GM19239 (cell line): ENCODE measurements around the gene TWIST2.

Source experiments
- DNase-seq: peaks from one replicate; pipeline ENCODE4 v3.0.0; 2011; ENCODE audit warnings: low spot score; ENCODE audit not compliant: insufficient read length
- FAIRE-seq: peaks from 2 replicates; lab custom pipeline; 2011; peaks lifted over from hg19 to GRCh38; lab: Jason Lieb, UNC

The TWIST2 gene

GRCh38 chr2:238912916-238913875 is 65.3 kb downstream of the TWIST2 start:
- DNase-seq (no peak), FAIRE-seq (no peak)

GRCh38 chr2:238913931-238914647 is 66.2 kb downstream of the TWIST2 start:
- DNase-seq (no peak), FAIRE-seq (no peak)

GRCh38 chr2:238914648-238915015 is 66.7 kb downstream of the TWIST2 start:
- DNase-seq, result no peak
- FAIRE-seq, result no peak

- FAIRE-seq, result no peak
Measured at GRCh38 chr2:238915196-238915595, 67.3 kb downstream of the TWIST2 start.

GRCh38 chr2:238915596-238915995 is 67.7 kb downstream of the TWIST2 start:
- no peak for FAIRE-seq
- no peak for DNase-seq

More at GRCh38 chr2:238915196-238915595, 67.3 kb downstream of the TWIST2 start:
- DNase-seq, result no peak

GRCh38 chr2:238916176-238916874 is 68.4 kb downstream of the TWIST2 start:
- no peak for FAIRE-seq

GRCh38 chr2:238916875-238917590 is 69.1 kb downstream of the TWIST2 start:
- no peak for FAIRE-seq
- no peak for DNase-seq

More at GRCh38 chr2:238916176-238916874, 68.4 kb downstream of the TWIST2 start:
- no peak for DNase-seq

- DNase-seq (no peak), FAIRE-seq (no peak)
Measured at GRCh38 chr2:238919307-238919706, 71.4 kb downstream of the TWIST2 start.

GRCh38 chr2:238920053-238920452 is 72.2 kb downstream of the TWIST2 start:
- DNase-seq (no peak), FAIRE-seq (no peak)

GRCh38 chr2:238920601-238921001 is 72.7 kb downstream of the TWIST2 start:
- FAIRE-seq, result no peak

GRCh38 chr2:238921259-238921658 is 73.4 kb downstream of the TWIST2 start:
- no peak for FAIRE-seq
- DNase-seq, result no peak

More at GRCh38 chr2:238920601-238921001, 72.7 kb downstream of the TWIST2 start:
- no peak for DNase-seq

- FAIRE-seq, result no peak
- no peak for DNase-seq
Measured at GRCh38 chr2:238921681-238922319, 73.9 kb downstream of the TWIST2 start.

GRCh38 chr2:238922435-238922834 is 74.5 kb downstream of the TWIST2 start:
- FAIRE-seq, result no peak
- DNase-seq, result no peak

GRCh38 chr2:238924032-238924431 is 76.1 kb downstream of the TWIST2 start:
- DNase-seq (no peak), FAIRE-seq (no peak)

GRCh38 chr2:238924796-238925195 is 76.9 kb downstream of the TWIST2 start:
- DNase-seq (no peak), FAIRE-seq (no peak)

- FAIRE-seq, result no peak
- DNase-seq, result no peak
Measured at GRCh38 chr2:238925281-238925680, 77.4 kb downstream of the TWIST2 start.

GRCh38 chr2:238925816-238926521 is 78.1 kb downstream of the TWIST2 start:
- no peak for FAIRE-seq
- DNase-seq, result no peak

GRCh38 chr2:238926761-238927611 is 79.1 kb downstream of the TWIST2 start:
- DNase-seq, result no peak
- FAIRE-seq, result no peak
